ENCODE data around the gene WDR93. TPM values are rescaled to one million over a fixed set of nuclear protein-coding genes. Genes with fewer than 3 reads are reported as not detected.
"Not testable (repeated sequence)": the region's sequence is repeated elsewhere in the genome, so short reads cannot be mapped to it uniquely, and the experiment has no call there.

Gene WDR93
- total and polyA plus RNA-seq, 2 donors from 2014 or later = 1.2 to 2.5 TPM

GRCh38 chr15:89781891-89782618 lies 91.4 kb downstream of the WDR93 start:
- intact Hi-C loops (cut with DNase I) = no loop called here
- H3K4me1 ChIP-seq (ENCODE audit: control insufficient read depth in 2 of 3, insufficient read depth in 2 of 3, low read depth in 1 of 3, low read length in 3 of 3) = no peaks in the 10 kb centered on the region
- DNase-seq (peak in 2 of 5 donors; percentile 22 to 26), FAIRE-seq (no peak)
- H3K27ac ChIP-seq (ENCODE audit: low read depth in 2 of 2, low read length in 2 of 2) = no peak overlapping the region
- no peak overlapping the region for H3K4me3 ChIP-seq (ENCODE audit: low read length in 3 of 3)
- no peak overlapping the region for H3K9ac ChIP-seq (ENCODE audit: low read length in 3 of 3)
- H3K36me3 ChIP-seq (ENCODE audit: control insufficient read depth in 2 of 3, insufficient read depth in 3 of 3, low read length in 3 of 3) = peaks cover 0 to 4% (median 0%) of the 10 kb centered on the region in 3 donors
- no peaks in the 10 kb centered on the region for H3K9me3 ChIP-seq (ENCODE audit: control insufficient read depth in 2 of 3, insufficient read depth in 1 of 3, low read length in 3 of 3)
- no peaks in the 10 kb centered on the region for H3K27me3 ChIP-seq (ENCODE audit: control insufficient read depth, insufficient read depth, low read length)
- TF ChIP-seq, protein P1, sequence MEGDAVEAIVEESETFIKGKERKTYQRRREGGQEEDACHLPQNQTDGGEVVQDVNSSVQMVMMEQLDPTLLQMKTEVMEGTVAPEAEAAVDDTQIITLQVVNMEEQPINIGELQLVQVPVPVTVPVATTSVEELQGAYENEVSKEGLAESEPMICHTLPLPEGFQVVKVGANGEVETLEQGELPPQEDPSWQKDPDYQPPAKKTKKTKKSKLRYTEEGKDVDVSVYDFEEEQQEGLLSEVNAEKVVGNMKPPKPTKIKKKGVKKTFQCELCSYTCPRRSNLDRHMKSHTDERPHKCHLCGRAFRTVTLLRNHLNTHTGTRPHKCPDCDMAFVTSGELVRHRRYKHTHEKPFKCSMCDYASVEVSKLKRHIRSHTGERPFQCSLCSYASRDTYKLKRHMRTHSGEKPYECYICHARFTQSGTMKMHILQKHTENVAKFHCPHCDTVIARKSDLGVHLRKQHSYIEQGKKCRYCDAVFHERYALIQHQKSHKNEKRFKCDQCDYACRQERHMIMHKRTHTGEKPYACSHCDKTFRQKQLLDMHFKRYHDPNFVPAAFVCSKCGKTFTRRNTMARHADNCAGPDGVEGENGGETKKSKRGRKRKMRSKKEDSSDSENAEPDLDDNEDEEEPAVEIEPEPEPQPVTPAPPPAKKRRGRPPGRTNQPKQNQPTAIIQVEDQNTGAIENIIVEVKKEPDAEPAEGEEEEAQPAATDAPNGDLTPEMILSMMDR (IDR thresholded peaks at IDR 0.05; ENCODE audit: borderline replicate concordance, extremely low read depth, insufficient read depth) = no peak

GRCh38 chr15:89782619-89782950 lies 92.0 kb downstream of the WDR93 start:
- H3K27ac ChIP-seq (ENCODE audit: low read depth in 2 of 2, low read length in 2 of 2) = not testable (repeated sequence)

GRCh38 chr15:89783111-89783860 lies 92.7 kb downstream of the WDR93 start:
- Histone ChIP-seq H3K27ac (ENCODE audit: low read depth in 2 of 2, low read length in 2 of 2) (no peak overlapping the region), H3K4me3 (ENCODE audit: low read length in 3 of 3) (no peak overlapping the region), H3K4me1 (ENCODE audit: control insufficient read depth in 2 of 3, insufficient read depth in 2 of 3, low read depth in 1 of 3, low read length in 3 of 3) (no peaks in the 10 kb centered on the region), H3K27me3 (ENCODE audit: control insufficient read depth, insufficient read depth, low read length) (no peaks in the 10 kb centered on the region), H3K36me3 (ENCODE audit: control insufficient read depth in 2 of 3, insufficient read depth in 3 of 3, low read length in 3 of 3) (peaks cover 0 to 4% (median 2%) of the 10 kb centered on the region in 3 donors), H3K9ac (ENCODE audit: low read length in 3 of 3) (no peak overlapping the region), H3K9me3 (ENCODE audit: control insufficient read depth in 2 of 3, insufficient read depth in 1 of 3, low read length in 3 of 3) (no peaks in the 10 kb centered on the region)
- TF ChIP-seq, protein P1 (IDR thresholded peaks at IDR 0.05; ENCODE audit: borderline replicate concordance, extremely low read depth, insufficient read depth) = no peak
- intact Hi-C loops (cut with DNase I) = no loop called here
- DNase-seq (peak in 2 of 5 donors; percentile 34 to 72), FAIRE-seq (no peak)

More at GRCh38 chr15:89782619-89782950, 92.0 kb downstream of the WDR93 start:
- H3K9ac ChIP-seq (ENCODE audit: low read length in 3 of 3); H3K9me3 ChIP-seq (ENCODE audit: control insufficient read depth in 2 of 3, insufficient read depth in 1 of 3, low read length in 3 of 3); FAIRE-seq; intact Hi-C loops (cut with DNase I); H3K4me1 ChIP-seq (ENCODE audit: control insufficient read depth in 2 of 3, insufficient read depth in 2 of 3, low read depth in 1 of 3, low read length in 3 of 3); H3K36me3 ChIP-seq (ENCODE audit: control insufficient read depth in 2 of 3, insufficient read depth in 3 of 3, low read length in 3 of 3); H3K27me3 ChIP-seq (ENCODE audit: control insufficient read depth, insufficient read depth, low read length); H3K4me3 ChIP-seq (ENCODE audit: low read length in 3 of 3): not testable (repeated sequence)
- peak in 2 of 5 donors; percentile 19 to 21 for DNase-seq
